ENCODE measurements around the gene TM7SF3. TPM values are rescaled to one million over a fixed set of nuclear protein-coding genes. Genes with fewer than 3 reads are reported as not detected.

The TM7SF3 gene
- total and polyA plus RNA-seq, 11 donors = 5.8 to 84.0 (median 18.7) TPM

DNA sequence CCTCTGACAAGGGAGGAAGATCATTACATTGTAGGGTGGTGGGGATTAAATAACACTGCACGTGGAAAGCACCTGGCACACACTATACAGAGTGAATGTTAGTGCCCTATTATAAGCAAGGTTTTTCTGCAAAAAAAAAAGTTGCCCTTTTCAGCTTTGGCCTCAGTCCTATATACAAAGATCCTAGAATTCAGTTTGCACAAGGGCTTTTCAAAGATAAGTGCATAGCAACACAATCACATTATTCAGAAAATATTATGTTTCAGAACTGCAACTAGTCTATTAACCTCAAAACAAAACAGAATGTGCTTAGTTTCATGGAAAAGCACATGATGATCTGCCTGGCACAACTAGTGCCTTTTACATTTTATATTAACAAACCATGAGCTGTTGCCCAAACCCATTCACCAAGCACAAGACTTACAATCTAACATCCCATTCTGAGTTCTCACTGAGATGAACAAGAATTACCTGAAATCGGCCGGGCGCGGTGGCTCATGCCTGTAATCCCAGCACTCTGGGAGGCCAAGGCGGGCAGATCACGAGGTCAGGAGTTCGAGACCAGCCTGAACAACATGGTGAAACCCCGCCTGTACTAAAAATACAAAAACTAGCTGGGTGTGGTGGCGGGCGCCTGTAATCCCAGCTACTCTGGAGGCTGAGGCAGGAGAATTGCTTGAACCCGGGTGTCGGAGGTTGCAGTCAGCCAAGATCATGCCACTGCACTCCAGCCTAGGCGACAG lies 1.8 kb downstream of the TM7SF3 start:
- intact Hi-C loops (cut with DNase I) = loop anchor here in 9 of 10 donors (2.0 to 10.0 kb wide), 8 partner anchors 75 to 692 kb away; partner anchors contain the start of genes INTS13 (in 7 of the 9), FGFR1OP2 (in 6 of the 9) and STK38L (in 2 of the 9)
- TF ChIP-seq CTCF (IDR thresholded peaks at IDR 0.05) (no peak), POLR2A (IDR thresholded peaks at IDR 0.05) (no peak)
- peak overlapping the region in 5 of 12 donors; percentile 78 to 97 (median 93) for H3K4me3 ChIP-seq
- H3K27ac ChIP-seq = no peak overlapping the region
- no peak for ATAC-seq
- peaks cover 0 to 64% (median 32%) of the 10 kb centered on the region in 12 donors for H3K4me1 ChIP-seq
- DNase-seq = no peak
- H3K36me3 ChIP-seq = peaks cover 0 to 6% (median 0%) of the 10 kb centered on the region in 9 donors
- WGBS, 4 donors = 90 to 92% (median 91%) methylated on average over 14 of the region's 14 CpGs
- no peaks in the 10 kb centered on the region for H3K9me3 ChIP-seq
- no peaks in the 10 kb centered on the region for H3K27me3 ChIP-seq

- peaks cover 0 to 65% (median 29%) of the 10 kb centered on the region in 12 donors for H3K4me1 ChIP-seq
- peaks cover 0 to 6% (median 0%) of the 10 kb centered on the region in 9 donors for H3K36me3 ChIP-seq
- no peaks in the 10 kb centered on the region for H3K27me3 ChIP-seq
- DNase-seq (no peak), ATAC-seq (no peak)
- 30 to 65% (median 44%) methylated on average over 1 of the region's 1 CpG for WGBS, 4 donors
- intact Hi-C loops (cut with DNase I) = loop anchor here in 9 of 10 donors (5.0 to 10.0 kb wide), 7 partner anchors 73 to 695 kb away; partner anchors contain the start of genes FGFR1OP2 (in 6 of the 9), INTS13 (in 6 of the 9) and STK38L (in 2 of the 9)
- H3K4me3 ChIP-seq = no peak overlapping the region
- H3K9me3 ChIP-seq = no peaks in the 10 kb centered on the region
- no peak overlapping the region for H3K27ac ChIP-seq
- TF ChIP-seq POLR2A (IDR thresholded peaks at IDR 0.05) = no peak
- no peak for TF ChIP-seq CTCF (IDR thresholded peaks at IDR 0.05)
Measured at GRCh38 chr12:27009881-27010301, 4.3 kb downstream of the TM7SF3 start.

GRCh38 chr12:27008081-27008480 lies 6.1 kb downstream of the TM7SF3 start:
- ATAC-seq = no peak
- DNase-seq = no peak
- intact Hi-C loops (cut with DNase I) = no loop called here
- Histone ChIP-seq H3K4me3 (no peak overlapping the region), H3K9me3 (no peaks in the 10 kb centered on the region), H3K27ac (no peak overlapping the region), H3K36me3 (peaks cover 0 to 6% (median 0%) of the 10 kb centered on the region in 9 donors), H3K4me1 (peaks cover 0 to 53% (median 20%) of the 10 kb centered on the region in 12 donors), H3K27me3 (no peaks in the 10 kb centered on the region)
- TF ChIP-seq CTCF (IDR thresholded peaks at IDR 0.05) (no peak), POLR2A (IDR thresholded peaks at IDR 0.05) (no peak)
- WGBS, 4 donors = 91 to 95% (median 94%) methylated on average over 5 of the region's 5 CpGs

GRCh38 chr12:27006797-27007467 lies 7.3 kb downstream of the TM7SF3 start:
- peaks cover 0 to 44% (median 9%) of the 10 kb centered on the region in 12 donors for H3K4me1 ChIP-seq
- no peaks in the 10 kb centered on the region for H3K9me3 ChIP-seq
- peaks cover 0 to 15% (median 0%) of the 10 kb centered on the region in 9 donors for H3K36me3 ChIP-seq
- TF ChIP-seq POLR2A (IDR thresholded peaks at IDR 0.05) (no peak), CTCF (IDR thresholded peaks at IDR 0.05) (no peak)
- ATAC-seq (no peak), DNase-seq (no peak)
- no peak overlapping the region for H3K27ac ChIP-seq
- 76 to 85% (median 82%) methylated on average over 2 of the region's 2 CpGs for WGBS, 4 donors
- no peaks in the 10 kb centered on the region for H3K27me3 ChIP-seq
- no peak overlapping the region for H3K4me3 ChIP-seq
- intact Hi-C loops (cut with DNase I) = no loop called here
